Stimulated activated CD4-positive, alpha-beta T cell treated with anti-CD3 and anti-CD28 coated beads, Interleukin-15, amount 100 ng/mL, for 1 hour (primary cell): Measurements from ENCODE around the gene KIRREL3.

ENCODE experiments used
- DNase-seq, 2 donors: peaks; one replicate each; pipeline ENCODE4 v3.0.0-alpha.2; 2020; ENCODE audit warnings: low read depth in 1 of 2, low spot score in 1 of 2

KIRREL3 gene

GRCh38 chr11:126477535-126478305 lies 522.9 kb downstream of the KIRREL3 start:
- DNase-seq, result no peak

DNA sequence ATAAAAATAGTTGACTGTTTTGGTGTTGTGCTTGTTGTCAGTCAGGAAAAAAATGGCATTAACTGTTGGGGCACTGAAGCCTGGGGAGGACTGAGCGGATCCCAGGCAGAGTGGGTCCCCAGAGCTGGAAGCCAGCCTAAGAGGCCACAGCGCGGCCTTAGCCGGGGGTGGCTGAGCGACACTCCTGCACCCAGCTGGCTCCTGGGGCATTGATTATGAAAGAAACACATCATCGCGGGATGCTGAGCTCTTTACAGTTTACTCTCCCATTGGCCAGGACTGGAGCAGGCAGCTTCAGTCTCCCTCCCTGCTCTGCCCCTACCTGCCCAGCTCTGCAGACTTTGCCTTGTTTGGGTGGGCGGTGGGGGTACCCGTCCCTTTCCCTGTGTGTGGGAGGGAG lies 523.6 kb downstream of the KIRREL3 start:
- DNase-seq, result no peak

- no peak for DNase-seq
These were observed 524.2 kb downstream of the KIRREL3 start for GRCh38 chr11:126476266-126476924.

DNA sequence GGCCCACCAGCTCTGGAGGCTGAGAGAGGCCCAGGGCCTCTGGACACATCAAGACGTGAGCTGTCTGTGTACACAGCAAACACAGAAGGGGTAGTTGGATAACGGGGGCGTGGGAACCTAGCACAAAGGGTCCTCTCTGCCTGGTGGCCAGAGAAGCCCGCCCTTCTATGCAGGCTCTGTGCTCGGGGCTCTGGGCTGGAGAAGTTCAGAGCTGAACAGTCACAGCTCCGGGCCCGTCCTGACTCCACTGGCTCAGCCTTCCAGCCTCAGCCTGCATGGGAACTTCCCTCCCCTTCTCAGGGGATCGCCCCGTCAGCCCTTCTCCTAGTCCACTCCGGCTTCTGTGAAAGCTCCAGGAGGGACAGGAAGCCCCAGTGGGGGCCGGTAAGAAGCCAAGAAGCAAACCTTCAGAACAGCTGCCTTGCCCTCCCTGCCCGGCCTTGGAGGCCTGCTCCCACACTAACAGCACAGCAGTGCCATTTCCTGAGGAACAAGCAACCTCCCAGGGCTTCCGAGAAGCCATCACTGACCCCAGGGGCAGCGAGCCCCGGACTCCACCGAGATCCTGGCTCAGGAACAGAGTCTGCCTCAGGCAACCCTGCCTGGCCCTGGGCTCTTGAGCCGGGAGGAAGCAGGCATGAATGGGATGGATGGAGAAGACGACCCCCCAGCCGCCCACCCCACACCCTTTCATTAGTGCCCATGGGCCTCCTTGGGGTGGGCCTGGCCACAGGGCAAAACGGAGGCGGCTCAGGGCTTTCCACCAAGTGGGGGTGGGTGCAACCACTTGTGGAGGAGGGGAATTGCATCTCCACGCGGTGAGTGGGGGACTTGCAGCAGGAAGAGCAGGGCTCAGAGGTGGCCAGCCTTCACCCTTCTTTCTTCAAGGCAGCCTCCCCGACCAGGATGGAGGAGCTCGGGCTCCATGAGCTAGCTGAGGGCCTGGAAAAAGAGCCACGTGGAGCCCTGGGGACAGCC lies 525.3 kb downstream of the KIRREL3 start:
- DNase-seq, result no peak

DNA sequence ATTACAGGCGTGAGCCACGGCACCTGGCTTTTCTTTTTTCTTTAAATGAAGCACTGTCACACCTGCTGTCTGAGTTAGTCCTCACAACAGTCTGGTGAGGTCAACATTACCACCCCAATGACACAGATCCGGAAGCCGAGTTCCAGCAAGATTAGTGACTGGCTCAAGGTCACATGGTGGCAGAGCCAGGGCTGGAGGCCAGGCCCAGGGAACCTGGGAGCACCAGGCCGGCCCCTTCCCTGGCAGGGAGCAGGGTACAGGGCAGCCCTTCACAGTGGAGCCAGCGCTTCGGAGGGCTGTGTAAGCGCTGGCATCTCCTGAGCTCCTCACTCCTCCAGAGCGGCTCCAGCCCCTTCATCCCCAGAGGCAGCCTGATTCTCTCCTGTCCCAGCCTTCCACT lies 526.4 kb downstream of the KIRREL3 start:
- no peak for DNase-seq

DNA sequence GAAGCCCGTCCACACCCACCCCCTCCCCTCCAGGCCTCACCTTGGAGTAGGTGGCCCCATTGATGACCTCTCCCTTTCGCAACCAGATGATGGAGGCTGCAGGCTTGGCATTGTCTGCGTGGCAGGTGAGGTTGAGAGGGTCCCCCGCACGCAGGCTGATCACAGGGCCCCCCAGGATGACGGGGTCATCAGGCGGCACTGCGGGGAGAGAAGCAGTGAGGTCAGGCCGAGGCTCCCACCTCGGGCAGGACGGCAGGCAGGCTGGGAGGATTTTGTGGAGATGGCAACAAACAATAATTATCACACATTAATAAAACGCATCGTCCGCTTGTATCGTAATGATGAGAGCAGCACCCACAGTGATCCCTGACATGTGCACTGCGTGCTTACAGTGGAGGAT lies 527.3 kb downstream of the KIRREL3 start:
- DNase-seq, result no peak

- no peak for DNase-seq
These were observed 531.3 kb downstream of the KIRREL3 start for GRCh38 chr11:126469311-126469710.

GRCh38 chr11:126468102-126468521 lies 532.5 kb downstream of the KIRREL3 start:
- no peak for DNase-seq

DNA sequence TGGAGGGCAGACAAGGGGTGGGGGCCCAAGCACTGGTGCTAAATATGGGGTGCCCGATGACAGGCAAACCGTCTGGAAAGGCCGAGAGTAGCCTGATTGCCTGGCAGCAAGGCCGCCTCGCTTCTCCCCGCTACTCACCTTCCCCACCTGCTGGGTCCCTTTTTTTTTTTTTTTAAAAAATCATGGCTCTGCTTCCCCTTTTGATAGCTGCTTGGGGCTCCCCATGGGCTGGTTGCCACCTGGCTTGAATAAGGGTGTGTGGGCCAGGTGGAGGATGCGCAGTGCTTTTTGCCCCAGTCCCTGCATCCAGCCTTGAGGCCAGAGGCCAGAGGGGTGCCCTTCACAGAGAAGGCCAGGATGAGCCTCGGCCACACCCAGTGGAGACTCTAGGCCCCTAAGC lies 533.1 kb downstream of the KIRREL3 start:
- DNase-seq, result no peak

GRCh38 chr11:126467046-126467370 lies 533.6 kb downstream of the KIRREL3 start:
- DNase-seq, result no peak

GRCh38 chr11:126466236-126467045 lies 534.1 kb downstream of the KIRREL3 start:
- DNase-seq, result no peak

DNA sequence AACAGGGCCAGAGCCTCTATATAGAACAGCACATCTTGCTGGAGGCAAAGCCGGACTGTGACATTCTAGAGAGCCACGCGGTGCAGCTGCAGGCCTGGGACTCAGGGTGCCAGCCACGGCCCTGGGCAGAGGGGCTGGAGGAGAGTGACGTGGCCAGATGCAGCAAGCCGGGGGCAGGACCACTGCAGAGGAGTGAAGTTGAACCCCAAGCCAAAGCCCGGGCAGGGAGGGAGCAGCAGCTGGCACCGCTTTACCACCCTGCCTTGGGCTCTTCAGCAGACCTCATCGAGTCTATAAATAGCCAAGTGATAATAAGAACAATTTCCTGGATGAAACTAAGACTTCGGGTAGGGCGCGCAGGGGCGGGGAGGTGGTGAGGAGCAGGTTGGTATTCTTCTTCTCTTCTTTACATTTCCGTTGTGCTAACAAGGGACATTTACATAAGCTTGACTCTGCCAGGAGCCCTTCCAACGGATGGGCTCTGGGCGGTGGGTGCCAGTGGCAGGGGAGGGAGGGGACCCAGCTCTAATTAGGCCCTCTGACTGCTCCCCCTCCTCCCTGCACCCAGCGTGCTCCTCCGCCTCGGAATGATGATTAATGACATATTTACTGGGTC lies 534.9 kb downstream of the KIRREL3 start:
- no peak for DNase-seq

GRCh38 chr11:126464796-126465195 lies 535.8 kb downstream of the KIRREL3 start:
- no peak for DNase-seq

DNA sequence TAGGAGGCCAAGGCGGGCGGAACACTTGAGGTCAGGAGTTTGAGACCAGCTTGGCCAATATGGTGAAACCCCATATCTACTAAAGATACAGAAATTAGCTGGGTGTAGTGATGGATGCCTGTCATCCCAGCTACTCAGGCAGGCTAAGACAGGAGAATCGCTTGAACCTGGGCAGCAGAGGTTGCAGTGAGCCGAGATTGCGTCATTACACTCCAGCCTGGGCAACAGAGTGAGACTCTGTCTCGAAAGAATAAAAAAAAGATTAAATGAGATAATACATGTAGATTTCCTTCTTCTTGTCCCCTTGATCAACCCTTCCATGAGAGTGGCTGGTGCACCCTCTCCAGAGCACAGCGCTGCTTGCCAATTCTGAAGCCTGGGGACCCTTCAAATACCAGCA lies 538.1 kb downstream of the KIRREL3 start:
- no peak for DNase-seq

DNA sequence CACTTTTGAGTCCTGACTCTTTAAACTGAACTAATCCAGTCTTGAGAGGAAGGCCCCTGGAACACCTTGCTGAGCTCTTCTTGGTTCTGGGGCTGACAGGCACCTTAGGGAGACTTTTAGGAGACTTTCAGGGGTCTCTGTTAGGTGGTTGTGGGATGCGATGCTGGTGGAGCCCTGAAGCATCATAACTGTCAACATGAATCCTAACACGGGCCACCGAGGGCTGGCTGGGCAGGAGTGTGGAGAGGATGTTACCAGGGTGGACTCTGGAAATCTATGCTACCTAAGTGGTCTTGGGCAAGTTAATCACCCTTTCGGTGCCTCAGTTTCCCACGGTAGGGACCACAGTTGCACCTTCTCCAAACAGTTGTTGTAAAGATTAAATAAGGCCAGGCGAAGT lies 538.6 kb downstream of the KIRREL3 start:
- DNase-seq, result no peak

DNA sequence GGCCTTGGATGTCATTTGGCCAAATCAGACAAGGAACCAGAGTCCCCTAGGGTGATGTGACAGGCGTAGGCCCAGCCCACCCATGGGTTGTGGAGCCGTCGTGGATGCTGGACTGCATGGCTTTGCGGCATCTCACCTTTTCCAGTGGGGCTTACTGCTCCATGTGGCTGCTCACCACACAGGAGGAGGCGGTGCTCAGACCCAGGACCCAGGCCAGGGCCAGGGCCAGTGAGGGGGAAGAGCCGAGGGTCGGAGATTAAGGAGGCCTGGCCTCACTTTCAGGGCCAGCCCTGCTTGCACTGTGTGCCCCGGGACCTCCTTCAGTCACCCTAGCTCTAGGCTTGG lies 539.5 kb downstream of the KIRREL3 start:
- no peak for DNase-seq

GRCh38 chr11:126460417-126461095 lies 540.0 kb downstream of the KIRREL3 start:
- DNase-seq, result no peak

DNA sequence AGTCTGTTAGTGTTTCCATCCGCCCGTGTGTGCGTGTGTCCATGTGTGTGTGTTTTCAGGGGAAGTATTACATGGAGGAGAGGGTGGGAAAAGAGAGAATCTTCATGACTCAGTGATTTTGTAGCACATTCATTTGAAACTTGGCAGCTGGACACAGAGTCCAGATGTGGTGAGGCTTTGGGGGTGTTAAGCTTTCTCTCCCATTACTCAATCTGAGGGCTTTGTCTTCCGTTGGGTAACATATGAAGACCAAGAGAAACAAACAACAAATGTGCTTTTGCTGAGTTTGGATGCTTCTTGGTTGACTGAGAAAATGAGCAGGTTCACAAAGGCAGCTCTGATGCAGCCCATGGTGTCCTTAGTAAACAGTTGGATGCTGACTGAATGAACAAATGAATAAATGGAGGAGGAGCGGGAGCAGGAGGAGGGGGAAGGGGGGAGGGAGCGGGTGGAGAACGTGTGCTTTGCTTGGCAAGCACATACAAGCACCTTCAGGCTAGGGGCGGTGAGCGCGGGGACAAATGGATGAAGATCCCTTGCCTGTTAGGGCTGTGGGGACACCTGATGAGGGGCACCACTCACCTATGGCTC lies 540.8 kb downstream of the KIRREL3 start:
- DNase-seq, result no peak

- no peak for DNase-seq
These were observed 542.8 kb downstream of the KIRREL3 start for GRCh38 chr11:126457817-126458216.
